HUES48 (cell line): ENCODE measurements around the gene UNC45A.
A peak's percentile ranks its signal among the peaks of the same experiment; 100 is the strongest.

Experiments
- H3K27ac ChIP-seq: one replicate; pipeline ENCODE4 v1.7.0; 2013; ENCODE audit warnings: low read depth, low read length, inconsistent platforms
- H3K27me3 ChIP-seq: 2 replicates; pipeline ENCODE4 v1.6.1; 2013; ENCODE audit warnings: mild to moderate bottlenecking, low read length; ENCODE audit not compliant: control insufficient read depth, insufficient read depth
- H3K36me3 ChIP-seq: 2 replicates; pipeline ENCODE4 v1.6.1; 2013; ENCODE audit warnings: low read length; ENCODE audit not compliant: control insufficient read depth, insufficient read depth
- H3K4me1 ChIP-seq: 2 replicates; pipeline ENCODE4 v1.6.1; 2013; ENCODE audit warnings: mild to moderate bottlenecking, low read length; ENCODE audit not compliant: control insufficient read depth, insufficient read depth
- H3K4me3 ChIP-seq: 2 replicates; pipeline ENCODE4 v1.5.1; 2013; ENCODE audit warnings: mild to moderate bottlenecking, low read depth, low read length
- H3K9ac ChIP-seq: 2 replicates; pipeline ENCODE4 v1.6.1; 2013; ENCODE audit warnings: mild to moderate bottlenecking, low read depth, low read length, moderate library complexity
- H3K9me3 ChIP-seq: 2 replicates; pipeline ENCODE4 v1.6.1; 2013; ENCODE audit warnings: low read length; ENCODE audit not compliant: control insufficient read depth, insufficient read depth

UNC45A gene

GRCh38 chr15:90974216-90974615, 39.1 kb downstream of the UNC45A start:
- Histone ChIP-seq H3K27ac (no peak overlapping the region), H3K27me3 (no peaks in the 10 kb centered on the region), H3K4me1 (no peaks in the 10 kb centered on the region), H3K9ac (no peak overlapping the region), H3K4me3 (no peak overlapping the region), H3K36me3 (peaks cover 90% of the 10 kb centered on the region), H3K9me3 (no peaks in the 10 kb centered on the region)

GRCh38 chr15:90979582-90979981, 44.5 kb downstream of the UNC45A start:
- no peak overlapping the region for H3K27ac ChIP-seq
- peaks cover 97% of the 10 kb centered on the region for H3K36me3 ChIP-seq
- no peak overlapping the region for H3K9ac ChIP-seq
- no peaks in the 10 kb centered on the region for H3K27me3 ChIP-seq
- no peaks in the 10 kb centered on the region for H3K9me3 ChIP-seq
- H3K4me1 ChIP-seq: no peaks in the 10 kb centered on the region
- H3K4me3 ChIP-seq: no peak overlapping the region

- no peak overlapping the region for H3K27ac ChIP-seq
- no peak overlapping the region for H3K9ac ChIP-seq
- no peaks in the 10 kb centered on the region for H3K9me3 ChIP-seq
- peaks cover 79% of the 10 kb centered on the region for H3K36me3 ChIP-seq
- H3K27me3 ChIP-seq: no peaks in the 10 kb centered on the region
- no peaks in the 10 kb centered on the region for H3K4me1 ChIP-seq
- no peak overlapping the region for H3K4me3 ChIP-seq
Observed at GRCh38 chr15:90981681-90982080, 46.6 kb downstream of the UNC45A start.

- Histone ChIP-seq H3K4me3 (no peak overlapping the region), H3K4me1 (no peaks in the 10 kb centered on the region), H3K9ac (no peak overlapping the region), H3K27me3 (no peaks in the 10 kb centered on the region), H3K27ac (no peak overlapping the region), H3K36me3 (peaks cover 74% of the 10 kb centered on the region), H3K9me3 (no peaks in the 10 kb centered on the region)
Observed at GRCh38 chr15:90982135-90982534, 47.0 kb downstream of the UNC45A start.

- no peak overlapping the region for H3K9ac ChIP-seq
- no peak overlapping the region for H3K4me3 ChIP-seq
- H3K9me3 ChIP-seq: no peaks in the 10 kb centered on the region
- H3K36me3 ChIP-seq: peaks cover 27% of the 10 kb centered on the region
- no peaks in the 10 kb centered on the region for H3K4me1 ChIP-seq
- H3K27me3 ChIP-seq: no peaks in the 10 kb centered on the region
- no peak overlapping the region for H3K27ac ChIP-seq
Observed at GRCh38 chr15:90986790-90987507, 51.9 kb downstream of the UNC45A start.

- H3K27me3 ChIP-seq: no peaks in the 10 kb centered on the region
- H3K4me1 ChIP-seq: no peaks in the 10 kb centered on the region
- H3K27ac ChIP-seq: no peak overlapping the region
- no peak overlapping the region for H3K4me3 ChIP-seq
- peaks cover 21% of the 10 kb centered on the region for H3K36me3 ChIP-seq
- H3K9me3 ChIP-seq: no peaks in the 10 kb centered on the region
- no peak overlapping the region for H3K9ac ChIP-seq
Observed at GRCh38 chr15:90987561-90988141, 52.6 kb downstream of the UNC45A start.

- Histone ChIP-seq H3K9me3 (no peaks in the 10 kb centered on the region), H3K4me3 (no peak overlapping the region), H3K27me3 (no peaks in the 10 kb centered on the region), H3K36me3 (peaks cover 14% of the 10 kb centered on the region), H3K27ac (no peak overlapping the region), H3K9ac (no peak overlapping the region), H3K4me1 (no peaks in the 10 kb centered on the region)
Observed at GRCh38 chr15:90988296-90988695, 53.2 kb downstream of the UNC45A start.

- Histone ChIP-seq H3K9ac (no peak overlapping the region), H3K4me1 (no peaks in the 10 kb centered on the region), H3K27me3 (no peaks in the 10 kb centered on the region), H3K9me3 (no peaks in the 10 kb centered on the region), H3K4me3 (no peak overlapping the region), H3K36me3 (peaks cover 5% of the 10 kb centered on the region; the same call in 1 of the 2 replicates), H3K27ac (no peak overlapping the region)
Observed at GRCh38 chr15:90989040-90989768, 54.1 kb downstream of the UNC45A start.

- Histone ChIP-seq H3K27ac (no peak overlapping the region), H3K4me1 (no peaks in the 10 kb centered on the region), H3K27me3 (no peaks in the 10 kb centered on the region), H3K9me3 (no peaks in the 10 kb centered on the region), H3K4me3 (no peak overlapping the region), H3K9ac (no peak overlapping the region), H3K36me3 (no peaks in the 10 kb centered on the region; the same call in 1 of the 2 replicates)
Observed at GRCh38 chr15:90990446-90990845, 55.4 kb downstream of the UNC45A start.

GRCh38 chr15:90991587-90992285, 56.7 kb downstream of the UNC45A start:
- Histone ChIP-seq H3K36me3 (no peaks in the 10 kb centered on the region), H3K9ac (no peak overlapping the region), H3K27me3 (no peaks in the 10 kb centered on the region), H3K4me1 (no peaks in the 10 kb centered on the region), H3K9me3 (no peaks in the 10 kb centered on the region), H3K4me3 (no peak overlapping the region), H3K27ac (no peak overlapping the region)

GRCh38 chr15:90994059-90994416, 59.0 kb downstream of the UNC45A start:
- Histone ChIP-seq H3K9me3 (no peaks in the 10 kb centered on the region), H3K27ac (peak overlapping the region; percentile 87), H3K9ac (peak overlapping the region; percentile 95), H3K36me3 (peaks cover 21% of the 10 kb centered on the region), H3K4me3 (peak overlapping the region; percentile 78), H3K4me1 (no peaks in the 10 kb centered on the region), H3K27me3 (no peaks in the 10 kb centered on the region)
